ENCODE results near the gene UBASH3A. TPM values are rescaled to one million over a fixed set of nuclear protein-coding genes. Genes with fewer than 3 reads are reported as not detected.

The UBASH3A gene
- total RNA-seq, 3 donors from 2014 or later (not counting 1 experiment from before 2014, with no cell fraction given) = 0.66 to 5.0 (median 2.0) TPM

GRCh38 chr21:42411891-42412635, 8.4 kb downstream of the UBASH3A start:
- Mint-ChIP-seq H3K4me1 (peaks cover 0 to 5% of the 10 kb centered on the region in 2 donors), H3K4me3 (no peak overlapping the region), H3K27ac (no peak overlapping the region), H3K9me3 (no peaks in the 10 kb centered on the region), H3K36me3 (no peaks in the 10 kb centered on the region), H3K27me3 (ENCODE audit: low read depth in 2 of 2) (peaks cover 6 to 29% of the 10 kb centered on the region in 2 donors)
- Histone ChIP-seq H3K27me3 (ENCODE audit: control insufficient read depth, insufficient read depth, low read length) (peaks cover 2% of the 10 kb centered on the region), H3K9me3 (ENCODE audit: control insufficient read depth, insufficient read depth, low read length) (no peaks in the 10 kb centered on the region), H3K4me3 (ENCODE audit: low read length) (no peak overlapping the region), H3K36me3 (ENCODE audit: control insufficient read depth, insufficient read depth, low read length) (peaks cover 6% of the 10 kb centered on the region), H3K27ac (ENCODE audit: low read length) (no peak overlapping the region), H3K4me1 (ENCODE audit: control insufficient read depth, insufficient read depth, low read length) (peaks cover 32% of the 10 kb centered on the region)
- 93% methylated on average over 21 of the region's 21 CpGs for WGBS (ENCODE audit: insufficient coverage)
- no peak for ATAC-seq
- no peak for TF ChIP-seq CTCF (IDR thresholded peaks at IDR 0.05)
- intact Hi-C loops (cut with micrococcal nuclease) = no loop called here
- no peak for DNase-seq

GRCh38 chr21:42412636-42412933, 8.9 kb downstream of the UBASH3A start:
- Histone ChIP-seq H3K27ac (ENCODE audit: low read length) (no peak overlapping the region), H3K27me3 (ENCODE audit: control insufficient read depth, insufficient read depth, low read length) (peaks cover 2% of the 10 kb centered on the region), H3K4me3 (ENCODE audit: low read length) (no peak overlapping the region), H3K36me3 (ENCODE audit: control insufficient read depth, insufficient read depth, low read length) (peaks cover 6% of the 10 kb centered on the region), H3K4me1 (ENCODE audit: control insufficient read depth, insufficient read depth, low read length) (peaks cover 27% of the 10 kb centered on the region), H3K9me3 (ENCODE audit: control insufficient read depth, insufficient read depth, low read length) (no peaks in the 10 kb centered on the region)
- no peak for ATAC-seq
- DNase-seq = peak in 1 of 2 donors; percentile 44
- intact Hi-C loops (cut with micrococcal nuclease) = no loop called here
- TF ChIP-seq CTCF (IDR thresholded peaks at IDR 0.05) = no peak
- Mint-ChIP-seq H3K27me3 (ENCODE audit: low read depth in 2 of 2) (peaks cover 6 to 30% of the 10 kb centered on the region in 2 donors), H3K4me1 (peaks cover 0 to 9% of the 10 kb centered on the region in 2 donors), H3K27ac (no peak overlapping the region), H3K9me3 (no peaks in the 10 kb centered on the region), H3K36me3 (no peaks in the 10 kb centered on the region), H3K4me3 (no peak overlapping the region)
- WGBS (ENCODE audit: insufficient coverage) = 82% methylated on average over 5 of the region's 5 CpGs

GRCh38 chr21:42413093-42413492, 9.4 kb downstream of the UBASH3A start:
- H3K4me1 Mint-ChIP-seq = peaks cover 0 to 10% of the 10 kb centered on the region in 2 donors
- H3K27ac ChIP-seq (ENCODE audit: low read length) = no peak overlapping the region
- H3K9me3 ChIP-seq (ENCODE audit: control insufficient read depth, insufficient read depth, low read length) = no peaks in the 10 kb centered on the region
- H3K9me3 Mint-ChIP-seq = no peaks in the 10 kb centered on the region
- H3K4me3 Mint-ChIP-seq = no peak overlapping the region
- 97% methylated on average over 14 of the region's 14 CpGs for WGBS (ENCODE audit: insufficient coverage)
- intact Hi-C loops (cut with micrococcal nuclease) = no loop called here
- H3K4me3 ChIP-seq (ENCODE audit: low read length) = no peak overlapping the region
- H3K27me3 ChIP-seq (ENCODE audit: control insufficient read depth, insufficient read depth, low read length) = peaks cover 2% of the 10 kb centered on the region
- H3K27ac Mint-ChIP-seq = peak overlapping the region in 1 of 2 donors; percentile 85
- DNase-seq (no peak), ATAC-seq (no peak)
- no peaks in the 10 kb centered on the region for H3K36me3 Mint-ChIP-seq
- peaks cover 26% of the 10 kb centered on the region for H3K4me1 ChIP-seq (ENCODE audit: control insufficient read depth, insufficient read depth, low read length)
- peaks cover 6 to 29% of the 10 kb centered on the region in 2 donors for H3K27me3 Mint-ChIP-seq (ENCODE audit: low read depth in 2 of 2)
- no peak for TF ChIP-seq CTCF (IDR thresholded peaks at IDR 0.05)
- peaks cover 6% of the 10 kb centered on the region for H3K36me3 ChIP-seq (ENCODE audit: control insufficient read depth, insufficient read depth, low read length)

GRCh38 chr21:42413500-42413899, 9.8 kb downstream of the UBASH3A start:
- Histone ChIP-seq H3K9me3 (ENCODE audit: control insufficient read depth, insufficient read depth, low read length) (no peaks in the 10 kb centered on the region), H3K36me3 (ENCODE audit: control insufficient read depth, insufficient read depth, low read length) (peaks cover 6% of the 10 kb centered on the region), H3K4me1 (ENCODE audit: control insufficient read depth, insufficient read depth, low read length) (peaks cover 26% of the 10 kb centered on the region), H3K27me3 (ENCODE audit: control insufficient read depth, insufficient read depth, low read length) (peaks cover 2% of the 10 kb centered on the region), H3K4me3 (ENCODE audit: low read length) (no peak overlapping the region), H3K27ac (ENCODE audit: low read length) (no peak overlapping the region)
- TF ChIP-seq CTCF (IDR thresholded peaks at IDR 0.05) = no peak
- no peak overlapping the region for H3K4me3 Mint-ChIP-seq
- ATAC-seq (no peak), DNase-seq (peak in 1 of 2 donors; percentile 37)
- H3K27ac Mint-ChIP-seq = peak overlapping the region in 1 of 2 donors; percentile 85
- intact Hi-C loops (cut with micrococcal nuclease) = no loop called here
- no peaks in the 10 kb centered on the region for H3K36me3 Mint-ChIP-seq
- peaks cover 9 to 33% of the 10 kb centered on the region in 2 donors for H3K27me3 Mint-ChIP-seq (ENCODE audit: low read depth in 2 of 2)
- H3K9me3 Mint-ChIP-seq = no peaks in the 10 kb centered on the region
- H3K4me1 Mint-ChIP-seq = peaks cover 0 to 10% of the 10 kb centered on the region in 2 donors
- 95% methylated on average over 4 of the region's 4 CpGs for WGBS (ENCODE audit: insufficient coverage)
